Neural progenitor cell (in vitro differentiated cells): ENCODE results near the gene PDP2. TPM values are rescaled to one million over a fixed set of nuclear protein-coding genes. Genes with fewer than 3 reads are reported as not detected.
A peak's percentile ranks its signal among the peaks of the same experiment; 100 is the strongest.

ENCODE experiments used
- DNase-seq: peaks from one replicate; pipeline ENCODE4 v3.0.0-alpha.2; 2016; ENCODE audit warnings: low spot score
- H2AFZ ChIP-seq: fragments of 200-600 bp; sonication (generic); replicated peaks from 2 replicates; pipeline ENCODE4 v1.6.1; 2016; ENCODE audit warnings: antibody characterized with exemption
- H3F3A ChIP-seq: fragments of 200-600 bp; sonication (generic); 2 replicates; pipeline ENCODE4 v1.6.1; 2016; ENCODE audit warnings: antibody characterized with exemption, low read depth
- H3K27ac ChIP-seq: fragments of 200-600 bp; sonication (generic); 2 replicates; pipeline ENCODE4 v1.5.1; 2016; ENCODE audit warnings: mild to moderate bottlenecking
- H3K27me3 ChIP-seq: fragments of 200-600 bp; sonication (generic); 2 replicates; pipeline ENCODE4 v1.6.1; 2016; ENCODE audit warnings: mild to moderate bottlenecking, moderate library complexity
- H3K36me3 ChIP-seq: fragments of 200-600 bp; sonication (generic); 2 replicates; pipeline ENCODE4 v1.5.1; 2016
- H3K4me1 ChIP-seq: fragments of 200-600 bp; sonication (generic); 2 replicates; pipeline ENCODE4 v1.6.1; 2016; ENCODE audit warnings: mixed run types
- H3K4me2 ChIP-seq: fragments of 200-600 bp; sonication (generic); 2 replicates; pipeline ENCODE4 v1.6.1; 2016
- H3K4me3 ChIP-seq: fragments of 200-600 bp; sonication (generic); 2 replicates; pipeline ENCODE4 v1.5.1; 2016
- H3K79me2 ChIP-seq: fragments of 200-600 bp; sonication (generic); 2 replicates; pipeline ENCODE4 v1.6.1; 2016; ENCODE audit warnings: low read depth
- H3K9ac ChIP-seq: fragments of 200-600 bp; sonication (generic); 2 replicates; pipeline ENCODE4 v1.6.1; 2016
- H3K9me3 ChIP-seq: fragments of 200-600 bp; sonication (generic); 2 replicates; pipeline ENCODE4 v1.5.1; 2016; ENCODE audit warnings: low read depth
- H4K20me1 ChIP-seq: fragments of 200-600 bp; sonication (generic); 2 replicates; pipeline ENCODE4 v1.6.1; 2016; ENCODE audit warnings: low read depth
- H3K27ac Mint-ChIP-seq: 3 replicates; pipeline ENCODE4 v1.8.0; 2021; ENCODE audit warnings: mixed read lengths
- H3K27me3 Mint-ChIP-seq: 2 replicates; pipeline ENCODE4 v1.8.0; 2022; ENCODE audit warnings: low read depth, mild to moderate bottlenecking, inconsistent platforms, moderate library complexity, mixed read lengths; ENCODE audit not compliant: insufficient read depth
- H3K36me3 Mint-ChIP-seq: 3 replicates; pipeline ENCODE4 v1.8.0; 2021; ENCODE audit warnings: mixed read lengths
- H3K4me1 Mint-ChIP-seq: 3 replicates; pipeline ENCODE4 v1.8.0; 2021; ENCODE audit warnings: mixed read lengths
- H3K4me3 Mint-ChIP-seq: 3 replicates; pipeline ENCODE4 v1.8.0; 2021; ENCODE audit warnings: mild to moderate bottlenecking, moderate library complexity, mixed read lengths
- H3K9me3 Mint-ChIP-seq: 3 replicates; pipeline ENCODE4 v1.8.0; 2020; ENCODE audit warnings: mixed read lengths
- CTCF ChIP-seq: fragments of 200-600 bp; sonication (generic); IDR thresholded peaks from 2 replicates; pipeline ENCODE4 v1.5.1; 2017; ENCODE audit warnings: antibody characterized with exemption, mild to moderate bottlenecking
- EZH2 ChIP-seq: fragments of 200-600 bp; sonication (generic); IDR thresholded peaks from 2 replicates; pipeline ENCODE4 v1.6.1; 2017; ENCODE audit warnings: antibody characterized with exemption, mild to moderate bottlenecking, moderate library complexity
- EZH2phosphoT487 ChIP-seq: fragments of 200-600 bp; sonication (generic); IDR thresholded peaks from 2 replicates; pipeline ENCODE4 v1.6.1; 2017; ENCODE audit warnings: antibody characterized with exemption
- total RNA-seq: library from RNA; depleted of rRNA; stranded (reverse); fragments of >200 nt; gene quantifications from 2 replicates; pipeline ENCODE4 v1.2.3, GENCODE V29; 2015; ENCODE audit warnings: low replicate concordance

Gene PDP2
- total RNA-seq, 1 donor from 2014 or later = 6.6 TPM

- no peak for DNase-seq
- Histone ChIP-seq H3K4me2 (no peak overlapping the region), H3K9me3 (no peaks in the 10 kb centered on the region), H3F3A (peaks cover 12% of the 10 kb centered on the region), H3K9ac (no peak overlapping the region), H3K79me2 (no peaks in the 10 kb centered on the region), H2AFZ (no peak overlapping the region), H3K27ac (no peak overlapping the region), H3K4me1 (no peaks in the 10 kb centered on the region), H3K36me3 (no peaks in the 10 kb centered on the region), H4K20me1 (peaks cover 10% of the 10 kb centered on the region), H3K4me3 (no peak overlapping the region), H3K27me3 (peaks cover 76% of the 10 kb centered on the region)
- H3K36me3 Mint-ChIP-seq = no peaks in the 10 kb centered on the region
- H3K27me3 Mint-ChIP-seq = peaks cover 43% of the 10 kb centered on the region
- H3K4me3 Mint-ChIP-seq = peak overlapping the region; percentile 52
- no peak for TF ChIP-seq CTCF
- no peak for TF ChIP-seq EZH2phosphoT487
- TF ChIP-seq EZH2 = no peak
- no peaks in the 10 kb centered on the region for H3K9me3 Mint-ChIP-seq
- peaks cover 37% of the 10 kb centered on the region for H3K4me1 Mint-ChIP-seq
- no peak overlapping the region for H3K27ac Mint-ChIP-seq
Measured at GRCh38 chr16:66923247-66923731, 43.0 kb downstream of the PDP2 start.

- no peak overlapping the region for H3K4me3 ChIP-seq
- peaks cover 76% of the 10 kb centered on the region for H3K27me3 ChIP-seq
Measured at GRCh38 chr16:66923866-66924265, 43.6 kb downstream of the PDP2 start.

GRCh38 chr16:66924527-66925321 lies 44.4 kb downstream of the PDP2 start:
- Histone ChIP-seq H3K27ac (no peak overlapping the region), H3K36me3 (no peaks in the 10 kb centered on the region), H3K79me2 (no peaks in the 10 kb centered on the region), H4K20me1 (peaks cover 10% of the 10 kb centered on the region), H3F3A (peaks cover 12% of the 10 kb centered on the region), H3K4me2 (peak overlapping the region; percentile 64), H2AFZ (peak overlapping the region; percentile 71), H3K27me3 (peaks cover 70% of the 10 kb centered on the region), H3K4me1 (no peaks in the 10 kb centered on the region), H3K4me3 (peak overlapping the region; percentile 39), H3K9me3 (no peaks in the 10 kb centered on the region), H3K9ac (no peak overlapping the region)
- Mint-ChIP-seq H3K4me3 (peak overlapping the region; percentile 80), H3K9me3 (no peaks in the 10 kb centered on the region), H3K27ac (no peak overlapping the region), H3K27me3 (peaks cover 42% of the 10 kb centered on the region), H3K36me3 (no peaks in the 10 kb centered on the region), H3K4me1 (peaks cover 33% of the 10 kb centered on the region)
- peak; percentile 87 for DNase-seq
- TF ChIP-seq EZH2 = peak; percentile 45
- TF ChIP-seq EZH2phosphoT487 = no peak
- peak; percentile 64 for TF ChIP-seq CTCF

More at GRCh38 chr16:66923866-66924265, 43.6 kb downstream of the PDP2 start:
- Mint-ChIP-seq H3K36me3 (no peaks in the 10 kb centered on the region), H3K27ac (no peak overlapping the region), H3K4me1 (peaks cover 38% of the 10 kb centered on the region), H3K4me3 (no peak overlapping the region), H3K27me3 (peaks cover 42% of the 10 kb centered on the region), H3K9me3 (no peaks in the 10 kb centered on the region)
- H3K9ac ChIP-seq = no peak overlapping the region
- no peak overlapping the region for H3K27ac ChIP-seq
- H3K79me2 ChIP-seq = no peaks in the 10 kb centered on the region
- peaks cover 12% of the 10 kb centered on the region for H3F3A ChIP-seq
- no peak for DNase-seq
- H2AFZ ChIP-seq = no peak overlapping the region
- H3K4me1 ChIP-seq = no peaks in the 10 kb centered on the region
- H4K20me1 ChIP-seq = peaks cover 10% of the 10 kb centered on the region
- no peaks in the 10 kb centered on the region for H3K36me3 ChIP-seq
- no peaks in the 10 kb centered on the region for H3K9me3 ChIP-seq
- TF ChIP-seq EZH2phosphoT487 (no peak), CTCF (no peak), EZH2 (no peak)
- no peak overlapping the region for H3K4me2 ChIP-seq
